ENCODE data around the gene CTBP2.
"Not testable (repeated sequence)": the region's sequence is repeated elsewhere in the genome, so short reads cannot be mapped to it uniquely, and the experiment has no call there.

Gene CTBP2

DNA sequence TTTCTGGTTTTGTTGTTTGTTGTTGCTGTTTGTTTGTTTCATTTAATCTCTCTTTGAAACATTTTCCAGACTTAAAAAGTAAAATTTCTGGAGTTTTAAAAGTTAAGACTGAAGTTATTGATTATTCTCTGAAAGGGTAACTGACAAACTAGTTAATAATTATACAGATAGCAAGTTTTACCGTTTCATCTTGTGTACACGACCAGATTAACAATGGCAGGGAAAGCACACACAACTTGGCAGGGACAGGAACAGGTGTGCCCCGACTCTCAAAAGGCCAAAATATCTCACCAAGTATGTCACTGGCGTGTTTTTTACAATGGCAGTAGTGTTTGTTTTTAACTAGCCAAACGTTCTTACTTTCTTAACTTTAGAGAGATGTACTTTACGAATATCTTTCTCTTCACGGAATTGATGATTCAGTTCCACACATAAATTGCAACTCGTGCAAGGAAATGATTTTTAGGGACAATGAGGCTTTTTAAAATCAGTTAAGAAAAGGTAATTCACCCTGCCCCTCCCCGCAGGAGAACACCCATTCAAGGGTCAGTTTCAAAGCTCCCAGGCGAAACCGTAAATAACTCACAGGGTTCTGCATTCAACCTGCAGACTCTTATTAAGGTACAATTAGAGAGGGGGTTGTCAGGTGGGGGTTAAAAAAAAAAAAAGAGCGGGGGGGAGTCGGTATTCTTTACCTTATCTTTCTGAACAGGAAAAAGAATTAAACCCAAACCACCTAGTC, 3.5 kb downstream of the CTBP2 start:
- no peak for DNase-seq

DNA sequence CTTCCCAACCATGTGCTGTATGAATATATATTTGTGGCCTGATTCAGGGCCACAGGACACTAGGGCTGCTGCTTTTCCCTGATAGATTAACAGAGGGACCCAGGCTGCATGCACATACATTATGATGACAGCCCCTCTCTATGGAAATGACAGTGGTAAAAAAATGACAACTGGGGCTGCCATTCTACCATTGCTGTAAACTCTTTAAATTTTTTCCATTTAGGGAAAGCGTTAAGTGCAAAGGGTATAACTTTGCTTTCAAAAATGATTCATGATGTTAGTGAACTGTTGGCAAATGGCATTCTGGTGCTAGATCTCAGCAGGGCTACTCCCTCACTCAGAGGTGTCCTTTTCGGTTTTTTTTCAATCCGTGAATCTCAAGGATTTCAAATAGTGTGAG, 4.2 kb downstream of the CTBP2 start:
- DNase-seq, result no peak

GRCh38 chr10:125155101-125155500, 5.3 kb downstream of the CTBP2 start:
- no peak for DNase-seq

DNA sequence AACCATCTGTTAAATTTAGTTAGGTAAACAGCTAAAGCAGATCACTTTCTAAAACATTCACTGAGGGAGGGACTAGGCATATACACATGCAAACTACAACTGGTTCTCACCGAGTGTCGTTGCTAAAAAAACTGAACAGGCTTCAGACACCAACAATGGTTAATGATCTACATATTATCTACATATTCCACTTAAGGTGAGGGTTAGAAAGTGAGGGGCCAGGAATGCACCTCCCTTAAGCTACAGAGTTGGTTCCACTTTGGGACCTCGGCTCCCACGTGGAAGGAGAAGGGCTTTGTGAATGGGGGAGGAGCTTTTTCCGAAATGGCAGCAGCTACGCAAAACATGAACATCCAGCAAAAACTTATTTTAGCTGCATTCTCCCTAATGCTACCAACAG, 5.8 kb downstream of the CTBP2 start:
- DNase-seq, result no peak

DNA sequence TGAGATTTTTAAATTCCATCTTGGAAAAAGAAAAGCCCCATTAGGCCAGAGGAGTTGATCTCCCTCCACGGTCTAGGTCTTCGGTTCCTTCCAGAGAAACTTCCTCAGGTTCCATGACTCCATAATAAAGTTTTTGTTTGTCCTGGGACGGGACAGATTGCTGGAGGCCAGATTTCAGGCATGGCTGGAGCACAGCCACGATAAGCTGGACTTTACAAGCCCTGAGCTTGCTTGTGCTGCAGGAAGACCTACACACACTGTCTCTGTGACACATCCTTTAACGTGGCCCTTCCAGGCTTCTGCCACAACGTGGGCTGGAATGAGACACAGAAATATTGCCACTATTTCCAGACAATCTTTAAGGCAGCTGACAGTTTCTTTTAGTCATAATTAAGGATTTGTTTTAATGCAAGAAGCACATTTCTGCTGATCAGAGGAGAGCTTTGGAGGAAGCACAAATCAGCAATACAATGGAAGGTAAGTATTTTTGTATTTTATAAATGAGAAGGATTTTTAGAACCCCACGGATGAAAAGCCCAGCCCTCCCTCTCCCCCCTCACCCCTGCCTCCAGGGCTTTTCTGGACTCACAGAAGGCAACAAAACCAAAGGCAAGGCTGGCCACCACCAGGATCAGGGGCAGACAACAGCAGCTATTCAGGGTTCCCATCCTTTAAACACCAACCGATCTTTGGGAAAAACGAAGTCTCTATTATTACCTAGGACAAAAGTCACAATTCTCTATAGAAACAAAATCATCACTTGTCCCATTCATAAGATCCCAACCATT, 6.5 kb downstream of the CTBP2 start:
- DNase-seq, result no peak

GRCh38 chr10:125152450-125153368, 7.7 kb downstream of the CTBP2 start:
- no peak for DNase-seq

DNA sequence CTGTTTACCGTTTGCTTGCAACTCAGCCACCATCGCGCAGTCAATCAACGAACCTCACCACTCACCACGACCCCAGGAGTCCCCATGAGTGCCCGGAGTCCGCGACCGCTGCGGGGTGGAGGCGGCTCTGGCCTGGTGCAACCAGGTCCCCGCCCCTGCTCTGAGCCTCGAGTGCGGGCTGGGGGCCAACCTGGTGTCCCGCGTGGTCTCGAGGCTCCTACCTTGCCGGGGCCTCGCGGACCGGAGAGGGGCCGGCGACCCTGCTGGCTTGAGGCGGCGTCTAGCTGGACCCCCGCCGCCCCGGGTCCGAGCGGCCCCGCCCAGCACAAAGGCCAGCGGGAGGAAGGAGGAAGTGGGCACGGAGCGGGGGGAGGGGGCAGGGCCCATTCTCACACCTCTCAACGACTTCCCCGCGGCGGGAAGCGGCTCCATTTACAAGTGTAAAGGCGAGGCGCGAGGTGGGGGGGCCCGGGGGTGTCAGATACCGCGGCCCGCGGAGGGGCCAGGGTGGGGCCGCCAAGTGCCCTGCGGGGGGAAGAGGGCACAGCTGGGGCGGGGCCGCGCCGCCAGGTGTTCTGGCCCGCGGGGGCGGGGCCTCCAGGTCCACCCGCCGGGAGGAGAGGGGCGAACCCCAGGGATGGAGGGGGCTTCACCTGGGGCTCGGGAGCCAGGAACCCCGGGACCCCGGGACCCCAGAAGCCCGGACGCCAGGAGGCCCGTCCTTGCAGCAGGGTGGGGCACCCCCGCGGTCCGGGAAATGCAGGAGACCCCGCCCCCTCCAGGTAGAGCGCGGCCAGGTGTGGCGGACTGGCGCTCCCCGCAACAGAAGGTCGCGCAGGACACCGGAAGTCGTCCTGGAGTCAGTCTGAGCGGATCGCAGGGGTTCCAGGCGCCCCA, 8.6 kb downstream of the CTBP2 start:
- DNase-seq, result no peak

DNA sequence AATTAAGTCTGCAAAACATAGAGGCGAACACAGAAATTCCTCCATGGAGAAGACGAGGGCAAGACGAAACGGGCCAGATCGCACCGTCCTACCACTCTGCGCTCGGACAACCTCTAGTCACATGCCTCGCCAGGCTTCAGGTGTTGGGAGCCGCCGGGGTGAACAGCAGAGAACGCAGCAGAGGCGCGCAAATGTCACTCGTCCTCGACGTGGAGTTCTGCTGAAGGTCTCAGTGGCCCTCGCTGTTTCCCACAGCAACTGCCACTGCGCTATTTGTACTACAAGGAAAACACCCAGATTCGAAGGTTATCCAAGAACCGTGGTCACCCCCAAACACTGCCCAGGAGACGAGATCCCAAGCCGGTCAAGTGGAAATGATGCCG, 9.2 kb downstream of the CTBP2 start:
- no peak for DNase-seq

DNA sequence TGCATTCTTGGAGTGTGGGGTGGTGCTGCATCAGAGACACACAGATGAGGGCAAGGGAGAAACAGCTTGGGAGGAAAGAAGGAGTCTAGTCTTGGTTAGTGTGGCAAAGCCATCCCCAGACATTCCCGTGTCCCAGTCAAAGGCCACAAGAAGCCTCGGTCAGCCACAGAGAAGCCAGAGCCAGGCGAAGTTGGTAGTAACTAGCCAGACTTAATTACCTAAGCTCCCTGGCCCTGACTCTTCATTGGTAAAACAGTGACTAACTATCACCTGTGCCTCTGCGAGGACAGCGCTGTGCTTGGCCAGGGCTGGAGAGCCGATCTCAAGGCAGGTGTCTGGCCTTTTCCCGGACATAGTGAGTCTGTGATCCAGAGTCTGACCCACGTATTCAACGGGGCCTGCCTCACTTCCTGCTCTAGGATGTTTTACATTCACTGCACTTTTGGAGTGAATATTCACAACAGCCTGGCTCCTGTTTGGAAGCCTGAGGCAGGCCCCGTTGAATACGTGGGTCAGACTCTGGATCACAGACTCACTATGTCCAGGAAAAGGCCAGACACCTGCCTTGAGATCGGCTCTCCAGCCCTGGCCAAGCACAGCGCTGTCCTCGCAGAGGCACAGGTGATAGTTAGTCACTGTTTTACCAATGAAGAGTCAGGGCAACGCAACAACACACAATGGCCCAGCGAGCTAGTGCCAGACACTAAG, 9.8 kb downstream of the CTBP2 start:
- not testable (repeated sequence) for DNase-seq

- DNase-seq, result no peak
Measured at GRCh38 chr10:125149680-125150047, 10.7 kb downstream of the CTBP2 start.

- DNase-seq, result no peak
Measured at GRCh38 chr10:125149036-125149679, 11.2 kb downstream of the CTBP2 start.

GRCh38 chr10:125148528-125148927, 11.8 kb downstream of the CTBP2 start:
- DNase-seq, result no peak

GRCh38 chr10:125147971-125148439, 12.4 kb downstream of the CTBP2 start:
- no peak for DNase-seq

- DNase-seq, result no peak
Measured at GRCh38 chr10:125146791-125147579, 13.4 kb downstream of the CTBP2 start.

DNA sequence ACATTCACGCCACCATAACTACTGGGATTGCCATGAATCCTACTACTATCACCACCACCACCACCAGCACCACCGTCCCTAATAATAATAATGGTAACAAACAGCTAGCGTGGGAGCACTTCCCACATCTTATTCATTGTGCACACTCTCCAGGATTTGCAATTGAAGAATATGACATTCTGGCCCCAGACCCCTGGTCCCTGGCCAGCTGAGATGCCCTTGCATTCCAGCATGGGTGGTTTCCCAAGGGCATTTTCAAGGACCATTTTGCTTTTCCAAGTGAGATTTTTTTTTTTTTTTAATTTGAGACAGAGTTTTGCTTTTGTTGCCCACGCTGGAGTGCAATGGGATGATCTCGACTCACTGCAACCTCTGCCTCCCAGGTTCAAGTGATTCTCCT, 14.7 kb downstream of the CTBP2 start:
- no peak for DNase-seq

GRCh38 chr10:125144693-125145623, 15.4 kb downstream of the CTBP2 start:
- DNase-seq, result no peak

DNA sequence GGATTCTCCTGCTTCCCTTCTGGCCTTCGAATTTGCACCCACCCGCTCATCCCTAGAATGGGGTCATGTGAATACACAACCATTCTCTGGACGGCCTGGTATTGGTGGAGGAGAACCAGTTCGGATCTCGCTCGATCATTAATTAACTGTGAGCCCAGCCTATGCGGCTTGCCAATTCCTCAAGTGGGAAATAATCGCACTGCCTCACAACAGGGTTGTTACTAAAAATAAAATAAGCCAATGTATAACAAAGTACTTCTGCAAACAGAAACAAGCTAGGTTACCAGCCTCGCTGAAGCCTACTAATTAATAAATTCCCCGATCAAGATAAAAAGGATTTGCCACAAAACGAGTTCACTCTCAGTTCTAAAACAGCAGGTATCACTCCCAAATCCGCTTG, 16.2 kb downstream of the CTBP2 start:
- DNase-seq, result no peak

DNA sequence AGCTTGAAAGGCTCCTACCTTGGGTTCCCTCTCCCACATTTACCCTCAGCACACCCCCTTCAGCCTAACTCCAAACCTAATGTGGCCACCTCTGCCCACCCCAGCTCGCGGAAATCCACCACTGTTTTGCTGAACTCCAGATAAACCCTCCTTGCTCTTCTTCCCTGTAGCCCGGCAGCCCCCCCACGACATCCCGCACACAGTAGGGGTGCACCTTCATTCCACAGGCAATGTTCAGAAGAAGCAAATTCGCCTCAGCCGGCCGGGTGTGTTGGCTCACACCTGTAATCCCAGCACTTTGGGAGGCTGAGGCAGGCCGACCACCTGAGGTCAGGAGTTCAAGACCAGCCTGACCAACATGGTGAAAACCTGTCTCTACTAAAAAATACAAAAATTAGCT, 17.4 kb downstream of the CTBP2 start:
- DNase-seq, result no peak

DNA sequence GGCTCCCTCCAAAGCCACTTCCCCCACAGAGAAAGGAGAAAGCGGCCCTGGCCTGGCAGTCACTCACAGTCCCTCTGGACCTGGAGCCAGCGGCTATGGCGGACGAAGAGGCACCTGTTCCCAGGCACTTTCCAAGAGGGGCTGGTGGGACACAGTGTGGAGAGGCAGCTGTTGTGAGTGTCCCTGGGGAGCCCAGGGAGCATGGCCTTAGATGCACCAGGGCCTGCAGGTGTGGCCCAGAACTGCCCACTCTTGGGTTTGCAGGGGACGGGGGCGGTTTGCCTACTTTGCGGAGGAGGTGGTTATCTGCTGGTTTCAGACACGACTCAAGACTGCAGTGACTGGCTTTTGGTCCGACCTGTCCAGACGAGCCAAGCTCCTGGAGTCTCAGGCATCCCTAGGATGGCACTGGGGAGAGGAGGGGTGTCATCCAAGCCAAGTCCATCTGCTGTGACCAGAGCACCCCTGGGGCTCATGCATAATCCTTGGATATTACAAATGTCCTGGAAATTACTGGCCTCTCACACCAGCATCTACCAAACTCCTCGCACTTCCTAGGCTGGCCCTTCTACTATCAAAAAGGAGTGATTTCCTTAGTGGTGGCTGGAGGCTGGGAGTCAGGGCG, 18.4 kb downstream of the CTBP2 start:
- no peak for DNase-seq

Data from NCI-H1417 treated with DMSO at 0.1 percent for 48 hours (cell line).